Renal cortical epithelial cell (primary cell): ENCODE results near the gene SH2D2A. TPM values are rescaled to one million over a fixed set of nuclear protein-coding genes. Genes with fewer than 3 reads are reported as not detected.
"Not testable (repeated sequence)": the region's sequence is repeated elsewhere in the genome, so short reads cannot be mapped to it uniquely, and the experiment has no call there.

Experiments
- DNase-seq: peaks from one replicate; pipeline ENCODE4 v3.0.0-alpha.2; 2011; ENCODE audit warnings: low read depth
- total RNA-seq: library from RNA; depleted of rRNA; stranded (reverse); fragments of >200 nt; gene quantifications from 2 replicates; pipeline ENCODE4 v1.2.3, GENCODE V29; 2014

The SH2D2A gene
- total RNA-seq, 1 donor from 2014 or later, result 0.30 TPM

GRCh38 chr1:156768610-156769295 lies 47.9 kb downstream of the SH2D2A start:
- no peak for DNase-seq

GRCh38 chr1:156767879-156768604 lies 48.6 kb downstream of the SH2D2A start:
- DNase-seq, result no peak

- peak; percentile 100 for DNase-seq
Measured at GRCh38 chr1:156767101-156767878, 49.4 kb downstream of the SH2D2A start, which contains the start of gene PRCC. PRCC (plus strand) TSS chr1:156767535; CDS start chr1:156767772, 237 bp downstream.

- no peak for DNase-seq
Measured at GRCh38 chr1:156766298-156767100, 50.1 kb downstream of the SH2D2A start.

- no peak for DNase-seq
Measured at GRCh38 chr1:156765666-156766065, 51.0 kb downstream of the SH2D2A start.

GRCh38 chr1:156765136-156765535 lies 51.5 kb downstream of the SH2D2A start:
- DNase-seq, result not testable (repeated sequence)

GRCh38 chr1:156760796-156761104 lies 55.9 kb downstream of the SH2D2A start:
- no peak for DNase-seq

- no peak for DNase-seq
Measured at GRCh38 chr1:156760092-156760795, 56.4 kb downstream of the SH2D2A start.

- DNase-seq, result not testable (repeated sequence)
Measured at GRCh38 chr1:156757572-156758253, 58.9 kb downstream of the SH2D2A start.

- DNase-seq, result no peak
Measured at GRCh38 chr1:156756355-156756754, 60.3 kb downstream of the SH2D2A start.

Other genes starting within 250 kb of the SH2D2A start
- gene IQGAP3, start 244.3 kb downstream of the SH2D2A start, total RNA-seq, result 1.5 and 14.6 TPM in 2 replicates
- gene TTC24, start 237.1 kb downstream of the SH2D2A start, total RNA-seq, result not detected in 2 replicates
- 92.9 and 138 TPM in 2 replicates for gene NAXE, start 225.1 kb downstream of the SH2D2A start, total RNA-seq
- gene GPATCH4, start 215.4 kb downstream of the SH2D2A start, total RNA-seq, result 13.5 and 33.8 TPM in 2 replicates
- not detected in 2 replicates for gene HAPLN2, start 197.4 kb downstream of the SH2D2A start, total RNA-seq
- gene BCAN, start 174.7 kb downstream of the SH2D2A start, total RNA-seq, result 3.7 TPM in 1 of 2 replicates, not detected in the other
- gene NES, start 139.4 kb downstream of the SH2D2A start, total RNA-seq, result 1.0 and 1.6 TPM in 2 replicates
- gene CRABP2, start 111.3 kb downstream of the SH2D2A start, total RNA-seq, result 1.4 and 8.3 TPM in 2 replicates
- 5.2 and 11.5 TPM in 2 replicates for gene METTL25B, start 88.4 kb downstream of the SH2D2A start, total RNA-seq
- 6.3 and 10.3 TPM in 2 replicates for gene ISG20L2, start 88.1 kb downstream of the SH2D2A start, total RNA-seq
- 26.3 and 40.8 TPM in 2 replicates for gene MRPL24, start 75.8 kb downstream of the SH2D2A start, total RNA-seq
- 249 and 383 TPM in 2 replicates for gene HDGF, start 65.2 kb downstream of the SH2D2A start, total RNA-seq
- gene PRCC, start 49.3 kb downstream of the SH2D2A start, total RNA-seq, result 9.4 and 26.2 TPM in 2 replicates
- not detected in 2 replicates for gene INSRR, start 42.3 kb upstream of the SH2D2A start, total RNA-seq
- not detected in 2 replicates for gene NTRK1, start 44.0 kb upstream of the SH2D2A start, total RNA-seq
- gene PEAR1, start 76.9 kb upstream of the SH2D2A start, total RNA-seq, result 2.1 and 3.9 TPM in 2 replicates
- not detected in 2 replicates for gene LRRC71, start 103.8 kb upstream of the SH2D2A start, total RNA-seq
- 13.0 and 31.4 TPM in 2 replicates for gene ARHGEF11, start 228.9 kb upstream of the SH2D2A start, total RNA-seq